Activated T-cell treated with anti-CD3 and anti-CD28 coated beads, Interleukin-2, amount 50 U/mL, for 1 hour (primary cell): ENCODE data around the gene RPTOR.

Experiments
- DNase-seq: peaks from one replicate; pipeline ENCODE4 v3.0.0-alpha.2; 2020

The RPTOR gene

GRCh38 chr17:80886641-80887573 lies 342.3 kb downstream of the RPTOR start:
- DNase-seq: no peak

- no peak for DNase-seq
These were observed 343.1 kb downstream of the RPTOR start for GRCh38 chr17:80887639-80888175.

GRCh38 chr17:80888276-80889160 lies 343.9 kb downstream of the RPTOR start:
- no peak for DNase-seq

- no peak for DNase-seq
These were observed 344.9 kb downstream of the RPTOR start for GRCh38 chr17:80889231-80890195.

- peak; percentile 30 for DNase-seq
These were observed 345.7 kb downstream of the RPTOR start for GRCh38 chr17:80890196-80890920.

GRCh38 chr17:80890921-80891396 lies 346.3 kb downstream of the RPTOR start:
- no peak for DNase-seq

GRCh38 chr17:80891397-80892018 lies 346.9 kb downstream of the RPTOR start:
- peak; percentile 74 for DNase-seq

- peak; percentile 75 for DNase-seq
These were observed 347.6 kb downstream of the RPTOR start for GRCh38 chr17:80892019-80892855.

- peak; percentile 50 for DNase-seq
These were observed 348.4 kb downstream of the RPTOR start for GRCh38 chr17:80892900-80893603.

GRCh38 chr17:80893604-80894438 lies 349.2 kb downstream of the RPTOR start:
- DNase-seq: no peak

GRCh38 chr17:80894439-80894721 lies 349.7 kb downstream of the RPTOR start:
- no peak for DNase-seq

- DNase-seq: no peak
These were observed 350.1 kb downstream of the RPTOR start for GRCh38 chr17:80894726-80895125.

GRCh38 chr17:80895366-80895765 lies 350.7 kb downstream of the RPTOR start:
- DNase-seq: no peak

- no peak for DNase-seq
These were observed 354.1 kb downstream of the RPTOR start for GRCh38 chr17:80898716-80899115.

- peak; percentile 77 for DNase-seq
These were observed 355.0 kb downstream of the RPTOR start for GRCh38 chr17:80899402-80900268.

- DNase-seq: no peak
These were observed 356.7 kb downstream of the RPTOR start for GRCh38 chr17:80901319-80901718.

- no peak for DNase-seq
These were observed 357.7 kb downstream of the RPTOR start for GRCh38 chr17:80902197-80902962.
